ENCODE data around the gene MAU2.
"Not testable (repeated sequence)": the region's sequence is repeated elsewhere in the genome, so short reads cannot be mapped to it uniquely, and the experiment has no call there.

Gene MAU2

DNA sequence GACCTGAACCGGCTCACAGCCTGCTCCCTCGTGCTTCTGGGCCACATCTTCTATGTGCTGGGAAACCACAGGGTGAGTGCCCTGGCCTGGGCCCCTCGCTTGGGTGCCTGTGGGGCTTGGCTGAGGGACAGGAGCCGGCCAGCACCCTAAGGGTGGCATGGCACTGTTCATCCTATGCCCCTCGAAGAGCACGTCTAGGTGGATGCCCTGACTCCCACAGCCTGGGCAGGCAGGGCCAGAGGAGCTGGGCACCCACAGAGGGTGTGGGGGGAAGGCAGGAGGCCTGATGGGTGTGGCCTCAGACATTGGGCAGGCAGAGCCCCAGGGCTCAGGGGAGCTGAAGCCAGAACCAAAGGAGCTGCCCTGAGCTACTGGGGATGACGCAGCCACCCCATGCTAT lies 28.7 kb downstream of the MAU2 start:
- no peak for DNase-seq

DNA sequence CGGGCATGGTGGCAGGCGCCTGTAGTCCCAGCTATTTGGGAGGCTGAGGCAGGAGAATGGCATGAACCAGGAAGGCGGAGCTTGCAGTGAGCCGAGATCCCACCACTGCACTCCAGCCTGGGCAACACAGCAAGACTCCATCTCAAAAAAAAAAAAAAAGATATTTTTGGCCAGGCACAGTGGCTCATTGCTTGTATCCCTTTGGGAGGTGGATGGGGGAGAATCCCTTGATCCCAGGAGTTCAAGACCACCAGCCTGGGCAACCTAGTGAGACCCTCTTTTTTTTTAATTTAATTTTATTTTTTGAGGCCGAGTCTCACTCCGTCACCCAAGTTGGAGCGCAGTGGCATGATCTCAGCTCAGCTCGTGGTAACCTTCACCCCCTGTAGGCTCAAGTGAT lies 30.1 kb downstream of the MAU2 start:
- DNase-seq, result not testable (repeated sequence)

DNA sequence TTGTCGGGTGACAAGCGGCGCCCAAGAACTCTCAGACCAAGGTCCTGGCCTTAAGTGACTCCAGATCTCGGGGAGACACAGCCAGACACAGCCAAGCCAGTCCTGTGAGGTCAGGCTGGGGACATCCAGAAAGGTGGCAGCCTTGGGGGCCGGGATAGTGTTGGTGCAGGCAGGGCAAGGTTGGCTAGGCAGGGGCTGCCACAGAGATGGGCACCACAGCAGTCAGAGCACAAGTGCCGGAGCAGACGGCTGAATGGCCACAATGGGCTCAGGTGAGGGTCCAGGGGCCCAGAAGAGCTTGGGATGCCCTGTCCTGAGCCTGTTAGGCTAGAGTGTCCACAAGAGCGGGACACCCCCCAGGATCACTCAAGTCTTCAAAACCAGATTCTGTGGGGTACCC lies 32.2 kb downstream of the MAU2 start:
- DNase-seq, result no peak

DNA sequence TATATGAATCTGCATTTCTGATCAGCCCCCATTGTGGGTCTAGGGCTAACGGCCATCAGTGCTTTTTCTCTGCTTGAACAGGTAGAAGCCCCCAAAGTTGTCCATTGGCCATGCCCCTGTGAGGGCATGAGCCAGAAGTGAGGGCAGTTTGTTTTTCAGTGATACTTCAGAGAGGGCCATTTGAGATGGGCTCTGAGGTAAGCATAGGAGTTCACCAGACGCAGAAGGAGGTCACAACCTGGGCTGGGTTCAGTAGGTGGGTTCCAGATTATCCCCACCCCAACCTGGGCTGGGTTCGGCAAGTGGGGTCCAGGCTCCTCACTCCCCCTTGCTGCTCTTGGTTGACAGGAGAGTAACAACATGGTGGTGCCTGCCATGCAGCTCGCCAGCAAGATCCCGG lies 33.4 kb downstream of the MAU2 start:
- no peak for DNase-seq

DNA sequence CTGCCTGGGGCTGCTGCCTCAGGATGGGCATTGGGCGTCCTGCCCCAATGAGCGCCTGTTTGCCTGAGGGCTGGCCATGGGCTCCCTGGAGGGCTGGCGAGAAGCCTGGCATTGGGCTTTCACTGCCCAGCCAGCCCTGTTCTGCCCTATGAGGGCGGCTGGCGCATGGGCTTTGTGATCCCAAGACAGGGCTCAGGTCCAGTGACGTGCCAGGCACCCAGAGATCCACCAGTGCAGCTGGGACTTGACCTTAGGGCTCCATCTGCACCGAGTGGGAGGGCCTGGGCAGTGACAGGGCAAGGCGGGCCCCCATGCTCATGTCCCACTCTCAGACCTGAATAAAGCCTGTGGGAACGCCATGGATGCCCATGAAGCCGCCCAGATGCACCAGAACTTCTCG lies 34.3 kb downstream of the MAU2 start:
- no peak for DNase-seq

DNA sequence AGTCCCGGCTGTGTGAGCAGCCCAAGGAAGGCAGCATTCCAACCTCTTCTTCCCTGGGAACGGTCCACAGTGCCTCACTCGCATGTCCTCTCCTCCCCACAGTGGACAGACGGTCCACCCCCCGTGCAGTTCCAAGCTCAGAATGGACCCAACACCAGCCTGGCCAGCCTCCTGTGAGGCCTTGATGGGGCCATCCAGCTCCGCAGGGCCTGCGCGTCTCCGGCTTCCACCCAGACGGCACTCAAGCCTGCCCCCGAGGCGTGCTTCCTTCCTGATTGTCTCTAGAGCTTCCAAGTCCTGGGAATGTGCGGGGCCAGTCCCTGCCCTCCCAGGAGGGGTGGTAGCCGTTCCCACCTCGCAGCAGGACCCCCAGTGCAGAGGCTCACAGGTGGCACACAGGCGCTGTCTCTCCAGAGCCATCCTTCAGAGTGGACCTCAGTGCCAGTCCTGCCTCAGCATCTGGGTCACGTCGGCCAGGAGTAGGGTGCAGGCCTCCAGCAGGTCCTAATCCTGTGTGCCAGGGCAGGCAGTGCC lies 35.0 kb downstream of the MAU2 start:
- no peak for DNase-seq

DNA sequence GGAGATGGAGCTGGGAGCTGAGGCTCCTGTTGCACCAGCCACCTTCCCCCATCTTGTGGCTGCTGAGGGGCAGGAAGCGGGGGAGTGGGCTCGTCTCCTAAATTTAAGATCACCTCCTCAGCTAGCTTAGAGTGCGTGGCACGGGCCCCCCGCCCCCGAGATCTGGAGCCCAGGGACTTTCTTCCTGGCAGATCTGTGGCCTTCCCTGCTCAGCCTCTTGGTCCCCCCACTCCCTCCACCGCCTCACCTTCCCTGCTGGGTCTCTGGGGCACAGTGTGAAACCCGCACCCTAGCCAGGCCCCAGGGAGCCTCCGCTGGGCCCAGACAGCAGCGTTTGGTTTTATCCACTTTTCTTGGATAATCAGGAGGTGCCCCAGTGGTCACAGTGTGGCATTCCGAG lies 35.9 kb downstream of the MAU2 start:
- DNase-seq, result no peak

DNA sequence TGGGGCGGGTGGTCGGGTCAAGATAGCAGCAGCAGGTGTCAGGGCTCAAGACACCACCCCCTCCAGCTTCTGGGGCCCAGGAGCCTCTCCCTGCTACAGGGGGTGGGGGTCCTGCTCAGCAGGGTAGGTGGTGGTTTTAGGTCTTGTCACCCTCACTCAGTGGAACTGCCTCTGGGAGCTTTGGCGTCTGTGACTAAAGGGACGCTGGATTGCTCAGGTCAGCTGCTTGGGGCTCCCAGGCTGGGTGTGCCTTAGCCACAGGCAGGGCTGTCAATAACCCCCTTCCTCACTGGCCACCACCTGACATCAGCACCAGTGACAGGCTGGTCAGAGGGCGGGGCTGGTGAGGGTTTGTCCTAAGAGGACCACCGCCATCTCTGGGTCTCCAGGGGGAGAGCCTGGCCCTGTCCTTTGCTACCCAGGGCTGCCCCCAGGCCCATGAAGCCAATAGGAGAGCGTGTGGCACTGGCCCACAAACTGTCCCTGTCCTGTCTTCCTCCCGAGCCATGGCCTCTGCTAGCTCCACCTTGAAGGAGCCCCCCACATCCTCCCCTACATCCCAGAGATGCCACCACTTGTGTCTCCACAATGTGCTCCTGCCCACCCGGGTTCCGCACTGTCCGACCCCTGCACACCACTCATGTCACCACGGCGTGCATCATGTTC lies 36.4 kb downstream of the MAU2 start:
- DNase-seq, result no peak

DNA sequence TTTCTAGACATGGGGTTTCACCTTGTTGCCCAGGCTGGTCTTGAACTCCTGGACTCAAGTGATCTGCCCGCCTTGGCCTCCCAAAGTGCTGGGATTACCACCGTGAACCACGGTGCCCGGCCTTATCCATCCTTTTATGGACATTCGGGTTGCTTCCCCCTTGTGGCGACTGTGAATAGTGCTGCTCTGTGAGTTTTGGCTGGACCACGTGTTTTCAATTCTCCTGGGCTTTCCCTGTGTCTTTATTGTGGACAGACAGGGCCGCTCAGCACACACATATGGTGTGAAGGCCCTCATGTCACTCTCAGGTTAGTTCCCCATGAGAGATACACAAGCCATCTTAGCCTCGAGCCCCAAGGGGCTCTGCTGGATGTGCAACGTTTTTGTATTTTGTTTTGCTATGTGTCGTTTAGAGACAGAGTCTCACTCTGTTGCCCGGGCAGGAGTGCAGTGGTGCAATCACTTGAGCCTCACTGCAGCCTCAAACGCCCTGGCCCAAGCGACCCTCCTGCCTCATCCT lies 40.5 kb downstream of the MAU2 start:
- peak; percentile 84 for DNase-seq

DNA sequence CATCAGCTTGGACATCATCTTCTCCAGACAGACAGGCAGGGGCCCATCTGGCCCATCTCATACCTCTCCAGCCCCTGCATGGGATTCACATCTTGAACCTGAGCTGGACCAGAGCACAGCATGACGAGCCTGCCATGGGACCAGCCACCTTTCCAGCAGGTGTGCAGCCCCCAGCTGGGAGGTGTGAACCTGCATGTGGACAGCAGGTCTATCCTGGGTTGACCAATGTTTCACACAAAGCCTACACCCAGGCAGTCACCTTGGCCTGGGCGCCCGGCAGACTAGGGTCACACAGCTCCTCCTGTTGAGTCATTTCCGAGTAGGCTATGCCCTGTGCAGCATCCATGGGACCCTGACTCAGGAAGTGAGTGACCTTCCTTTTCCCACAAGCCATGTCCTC lies 41.4 kb downstream of the MAU2 start:
- DNase-seq, result no peak

DNA sequence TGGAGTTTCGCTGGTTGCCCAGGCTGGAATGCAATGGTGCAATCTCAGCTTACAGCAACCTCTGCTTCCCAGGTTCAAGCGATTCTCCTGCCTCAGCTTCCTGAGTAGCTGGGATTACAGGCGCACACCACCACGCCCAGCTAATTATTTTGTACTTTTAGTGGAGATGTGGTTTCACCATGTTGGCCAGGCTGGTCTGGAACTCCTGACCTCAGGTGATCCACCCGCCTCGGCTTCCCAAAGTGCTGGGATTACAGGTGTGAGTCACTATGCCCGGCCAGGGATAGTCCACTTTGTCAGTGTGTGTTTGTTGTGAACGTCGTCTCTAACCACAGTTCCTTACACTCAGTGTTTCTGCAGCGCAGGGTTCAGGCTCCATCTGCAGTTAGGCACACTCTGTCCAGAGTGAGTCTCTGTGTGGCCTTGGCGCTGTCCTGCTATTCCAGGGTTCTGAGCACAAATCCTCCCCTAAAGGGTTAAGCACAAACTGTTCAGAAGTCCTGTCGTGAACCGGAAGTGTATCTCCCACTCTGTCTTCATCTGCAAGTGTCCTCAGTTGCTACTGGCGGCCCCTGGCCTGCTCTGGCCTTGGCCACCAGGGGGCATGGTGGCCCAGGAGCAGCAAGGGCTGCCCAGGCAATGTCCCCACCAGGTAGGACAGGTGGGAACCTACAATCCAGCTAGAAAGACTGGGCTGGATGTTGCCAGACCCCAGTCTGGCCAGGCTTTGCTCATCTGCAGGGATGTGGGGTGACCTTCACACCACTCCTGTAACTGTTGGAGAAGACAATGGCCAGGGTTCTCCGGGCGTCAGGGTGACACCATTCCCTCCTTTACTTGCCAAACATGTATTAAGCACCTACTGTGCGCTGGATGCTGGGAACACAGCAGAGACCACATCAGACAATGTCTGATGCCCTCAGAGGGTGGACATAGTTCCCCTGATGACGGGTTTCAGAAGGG lies 46.1 kb downstream of the MAU2 start:
- peak; percentile 66 for DNase-seq

DNA sequence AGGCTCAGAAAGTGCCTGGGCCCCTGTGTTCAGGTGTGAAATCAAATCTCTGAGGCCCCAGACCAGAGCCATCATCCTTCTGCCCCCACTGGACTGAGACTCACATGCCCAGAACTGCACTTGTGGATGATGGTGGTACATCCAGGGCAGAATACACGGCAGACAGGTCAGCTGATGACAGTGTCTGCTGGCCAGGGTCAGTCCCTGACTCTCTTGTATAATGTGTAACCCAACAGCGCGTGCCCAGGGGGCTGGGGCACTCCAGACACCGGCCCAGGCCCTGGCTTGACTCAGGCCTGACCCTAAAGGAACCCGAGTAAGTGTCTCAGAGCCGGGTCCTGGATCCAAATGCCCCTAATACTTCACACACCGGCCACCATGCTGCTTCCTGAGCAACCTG lies 47.5 kb downstream of the MAU2 start:
- no peak for DNase-seq

DNA sequence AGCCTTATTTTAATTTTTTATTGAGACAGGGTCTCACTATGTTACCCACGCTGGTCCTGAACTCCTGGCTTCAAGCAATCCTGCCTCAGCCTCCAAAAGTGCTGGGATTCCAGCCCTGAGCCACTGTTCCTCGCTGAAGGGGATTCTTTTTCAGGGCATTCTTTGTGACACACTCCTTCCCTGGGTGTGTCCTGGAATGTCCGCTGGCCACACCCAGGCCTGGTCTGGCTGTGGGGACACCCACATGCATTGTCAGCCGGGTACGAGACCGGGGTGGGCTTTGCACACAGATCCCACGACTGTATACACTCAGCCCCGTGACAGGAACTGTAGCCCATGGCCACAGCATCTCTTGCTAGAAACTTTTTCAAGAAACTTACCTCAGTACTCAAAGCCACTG lies 50.4 kb downstream of the MAU2 start:
- DNase-seq, result no peak

DNA sequence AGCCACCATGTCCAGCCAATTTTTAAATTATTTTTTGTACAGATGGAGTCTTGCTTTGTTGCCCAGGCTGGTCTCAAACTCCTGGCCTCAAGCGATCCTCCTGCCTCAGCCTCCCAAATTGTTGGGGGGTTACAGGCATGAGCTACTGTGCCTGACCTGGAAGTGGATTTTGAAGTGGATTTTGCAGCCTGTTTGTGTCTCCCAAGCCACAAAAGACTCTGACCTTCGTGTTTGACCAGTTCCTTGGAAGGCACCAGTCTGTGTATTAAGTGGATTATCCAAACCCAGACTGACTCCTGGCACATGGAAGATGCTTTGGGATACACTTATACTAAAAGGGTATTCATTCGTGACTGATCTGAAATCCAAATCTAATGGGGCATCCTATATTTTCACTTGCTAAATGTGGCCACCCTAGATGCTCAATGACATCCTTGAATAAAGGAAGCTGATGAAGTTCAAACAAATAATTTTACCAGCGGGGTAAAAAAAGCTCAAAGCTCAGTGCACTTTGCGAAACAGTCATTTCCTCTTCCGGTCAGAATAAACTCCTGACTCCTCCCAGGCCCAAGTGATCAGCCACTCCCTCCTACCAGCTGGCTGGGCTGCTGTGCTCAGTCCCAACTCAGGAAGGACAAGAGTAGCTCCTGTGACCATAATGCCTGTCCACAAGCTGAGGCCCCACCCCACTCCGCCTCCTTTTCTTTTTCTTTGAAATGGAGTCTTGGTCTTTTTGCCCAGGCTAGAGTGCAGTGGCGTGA lies 52.2 kb downstream of the MAU2 start:
- DNase-seq, result peak; percentile 28

DNA sequence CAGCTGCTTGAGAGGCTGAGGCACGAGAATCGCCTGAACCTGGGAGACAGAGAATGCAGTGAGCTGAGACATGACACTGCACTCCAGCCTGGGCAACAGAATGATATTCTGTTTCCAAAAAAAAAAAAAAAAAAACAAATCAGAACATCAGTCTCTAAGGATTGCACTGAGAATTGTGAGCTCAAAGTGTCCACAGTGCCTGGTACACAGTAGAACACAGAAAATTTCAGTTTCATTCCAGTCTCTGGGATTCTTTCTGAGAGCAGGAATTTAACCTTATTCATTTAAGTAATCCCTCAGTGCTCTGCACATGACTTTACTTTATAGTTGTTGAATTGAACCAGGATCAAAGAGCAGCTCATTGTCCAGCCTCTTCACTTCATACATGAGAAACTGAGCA lies 58.9 kb downstream of the MAU2 start:
- no peak for DNase-seq

DNA sequence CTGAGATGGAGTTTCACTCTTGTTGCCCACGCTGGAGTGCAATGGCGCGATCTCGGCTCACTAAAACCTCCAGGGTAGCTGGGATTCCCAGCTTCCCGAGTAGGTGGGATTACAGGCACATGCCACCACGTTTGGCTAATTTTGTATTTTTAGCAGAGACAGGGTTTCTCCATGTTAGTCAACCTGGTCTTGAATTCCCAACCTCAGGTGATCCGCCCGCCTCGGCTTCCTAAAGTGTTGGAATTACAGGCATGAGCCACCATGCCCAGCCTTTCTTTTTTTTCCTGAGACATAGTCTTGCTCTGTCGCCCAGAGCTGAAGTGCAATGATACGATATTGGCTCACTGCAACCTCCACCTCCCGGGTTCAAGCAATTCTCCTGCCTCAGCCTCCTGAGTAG lies 59.7 kb downstream of the MAU2 start:
- DNase-seq, result not testable (repeated sequence)

DNA sequence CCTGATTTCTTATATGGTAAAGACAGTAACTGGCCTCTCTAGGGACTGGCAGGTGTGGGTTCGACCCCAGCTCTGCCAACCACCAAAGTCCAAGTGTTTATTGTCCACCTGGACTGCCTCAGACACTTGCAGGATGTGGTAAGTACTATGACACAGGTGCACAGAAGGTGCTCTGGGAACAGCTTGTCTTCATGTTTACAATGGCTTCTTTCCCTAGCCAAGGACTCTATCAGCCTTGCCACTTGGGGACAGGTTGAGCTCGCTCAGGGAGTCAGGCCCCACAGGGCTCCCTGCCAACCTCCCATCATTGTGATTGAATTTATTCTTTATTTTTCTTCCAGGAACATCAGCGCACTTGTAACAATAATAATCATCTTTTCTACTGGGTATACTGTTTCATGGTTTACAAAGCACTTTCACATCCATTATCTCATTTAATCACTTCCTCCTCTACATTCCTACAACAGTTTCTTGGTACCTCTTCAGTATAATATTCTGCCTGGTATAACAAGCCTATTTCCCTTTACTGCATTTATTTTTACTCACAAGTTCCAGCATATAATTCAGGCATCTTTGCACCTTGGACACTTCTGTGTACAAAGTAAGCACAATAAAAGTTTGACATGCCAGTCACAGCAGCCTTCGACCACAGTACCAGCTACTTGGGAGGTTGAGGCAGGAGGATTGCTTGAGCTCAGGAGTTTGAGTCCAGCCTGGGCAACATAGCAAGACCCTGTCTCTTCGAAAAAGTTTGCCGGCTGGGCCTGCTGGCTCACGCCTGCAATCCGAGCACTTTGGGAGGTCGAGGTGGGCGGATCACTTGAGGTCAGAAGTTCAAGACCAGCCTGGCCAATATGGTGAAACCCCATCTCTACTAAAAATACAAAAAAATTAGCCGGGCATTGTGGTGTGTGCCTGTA lies 60.6 kb downstream of the MAU2 start:
- DNase-seq, result no peak

DNA sequence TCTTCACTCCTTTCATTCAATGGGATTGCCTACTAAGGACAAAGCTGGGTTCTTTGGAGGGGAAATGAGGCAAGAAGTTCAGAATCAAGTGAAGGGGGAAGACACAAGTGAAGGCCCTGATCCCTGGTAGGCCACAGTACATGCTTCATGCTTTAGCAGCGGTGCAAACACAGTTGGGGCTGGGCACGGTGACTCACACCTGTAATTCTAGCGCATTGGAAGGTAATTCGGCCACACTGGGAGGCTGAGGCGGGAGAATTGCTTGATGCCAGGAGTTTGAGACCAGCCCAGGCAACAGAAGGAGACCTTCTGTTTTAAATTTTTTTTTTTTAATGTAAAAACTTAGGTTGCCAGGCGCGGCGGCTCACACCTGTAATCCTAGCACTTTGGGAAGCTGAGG lies 61.5 kb downstream of the MAU2 start:
- DNase-seq, result no peak

DNA sequence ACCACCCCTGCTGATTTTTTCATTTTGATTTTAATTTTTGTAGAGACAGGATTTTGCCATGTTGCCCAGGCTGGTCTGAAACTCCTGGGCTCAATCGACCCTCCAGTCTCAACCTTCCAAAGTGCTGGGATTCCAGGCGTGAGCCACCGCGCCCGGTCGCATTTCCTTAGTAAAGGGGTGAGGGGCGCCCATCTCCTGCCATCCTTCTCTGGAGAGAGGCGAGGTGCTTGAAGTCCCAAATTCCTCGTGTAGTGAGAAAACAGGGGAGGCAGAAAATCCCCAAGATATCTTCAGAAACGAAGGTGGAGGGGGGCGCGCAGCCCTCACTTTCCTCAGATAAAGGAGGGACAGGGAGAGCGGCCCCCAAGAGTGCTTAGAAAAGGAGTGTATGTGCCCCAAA lies 63.9 kb downstream of the MAU2 start:
- no peak for DNase-seq

DNA sequence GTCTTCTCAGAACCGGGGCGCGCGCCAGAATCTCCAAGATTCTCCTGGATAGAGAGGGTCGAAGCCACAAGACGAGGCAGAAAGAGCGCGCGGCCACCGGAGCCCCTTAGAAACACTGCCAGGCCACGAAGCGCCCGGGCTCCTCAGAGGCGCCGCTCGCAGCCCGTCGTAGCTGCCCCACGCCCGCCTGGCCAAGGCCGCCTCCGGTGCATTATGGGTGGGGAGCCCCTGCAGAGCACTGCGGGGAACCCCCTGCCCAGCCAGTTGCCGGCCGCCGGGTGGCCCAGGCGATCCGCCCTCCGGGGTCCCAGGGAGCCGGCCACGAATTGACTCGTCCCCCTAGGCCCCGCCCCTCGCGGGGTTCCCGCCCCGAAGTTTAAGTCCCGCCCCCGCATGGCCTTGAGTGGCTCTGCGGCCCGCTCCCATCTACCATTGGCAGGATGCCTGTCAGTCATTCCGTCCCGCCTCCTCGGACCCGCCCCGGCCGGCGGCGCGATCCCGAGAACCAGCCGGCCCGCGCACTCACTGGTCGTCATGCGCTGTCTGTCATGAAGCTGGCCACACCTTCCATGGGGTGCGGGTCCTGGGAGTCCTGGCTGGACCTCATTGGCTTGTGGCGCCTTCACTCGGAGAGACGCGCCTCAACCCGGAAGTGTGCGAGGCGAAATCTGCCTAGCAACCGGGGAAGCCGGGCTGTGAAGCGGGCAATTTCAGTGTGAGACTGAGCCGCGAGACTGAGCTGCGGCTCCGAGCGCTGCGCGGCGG lies 64.7 kb downstream of the MAU2 start:
- DNase-seq, result peak; percentile 100

Data from fibroblast of skin of right biceps (primary cell).